ENCODE data around the gene TMEM167B. TPM values are rescaled to one million over a fixed set of nuclear protein-coding genes. Genes with fewer than 3 reads are reported as not detected.

Gene TMEM167B
- total and polyA plus RNA-seq, 2 of the 8 experiments (the other 6 are each of a cell fraction or from before 2014, with no cell fraction given) = 3.6 to 14.8 TPM

DNA sequence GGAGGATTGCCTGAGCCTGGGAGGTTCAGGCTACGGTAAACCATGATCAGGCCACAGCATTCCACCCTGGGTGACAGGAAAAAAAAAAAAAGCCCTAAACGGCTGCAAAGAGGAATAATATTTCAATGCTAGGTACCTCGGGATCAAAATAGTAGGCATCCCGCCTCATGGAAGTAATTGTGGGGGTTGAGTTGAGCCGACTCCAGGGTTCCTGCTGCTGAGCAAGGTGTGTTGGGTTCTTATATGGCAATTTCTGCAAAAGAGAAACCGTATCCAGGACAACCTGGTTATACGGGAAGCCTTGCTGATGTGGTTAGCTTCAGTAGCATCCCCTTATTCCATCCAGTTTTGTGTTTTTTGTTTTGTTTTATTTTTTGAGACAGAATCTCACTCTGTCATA lies 17.2 kb downstream of the TMEM167B start:
- Histone ChIP-seq H4K91ac (replicated peaks; ENCODE audit: insufficient read length, low read length) (no peak overlapping the region), H3K27ac (ENCODE audit: low read depth, low read length) (no peak overlapping the region), H4K20me1 (replicated peaks in 1 of 2; ENCODE audit: control insufficient read depth in 1 of 2, insufficient read depth in 2 of 2, low read length in 2 of 2) (no peaks in the 10 kb centered on the region), H2BK15ac (ENCODE audit: low read length) (no peak overlapping the region), H2AFZ (ENCODE audit: low read length) (no peak overlapping the region), H3K23ac (ENCODE audit: insufficient read length) (no peak overlapping the region), H3K79me1 (ENCODE audit: low read depth, low read length) (no peaks in the 10 kb centered on the region), H2BK20ac (ENCODE audit: low read length) (no peak overlapping the region), H3K18ac (ENCODE audit: extremely low read depth, low read length) (no peak overlapping the region), H3K4me3 (ENCODE audit: extremely low read depth in 1 of 4, insufficient read depth in 2 of 4, low read depth in 3 of 4, low read length in 4 of 4) (no peak overlapping the region), H3K4ac (replicated peaks; ENCODE audit: insufficient read length, low read depth, low read length) (no peak overlapping the region), H2BK120ac (replicated peaks; ENCODE audit: low read depth, low read length) (no peak overlapping the region), H3K9ac (replicated peaks in 1 of 4; ENCODE audit: extremely low read depth in 1 of 4, low read depth in 3 of 4, low read length in 3 of 4) (no peak overlapping the region), H3K14ac (ENCODE audit: insufficient read length) (no peak overlapping the region), H2BK5ac (ENCODE audit: low read depth, low read length) (no peak overlapping the region), H3K4me2 (ENCODE audit: insufficient read depth in 1 of 2, low read depth in 2 of 2, low read length in 2 of 2) (no peak overlapping the region), H2AK5ac (ENCODE audit: low read depth, low read length) (no peak overlapping the region), H3K23me2 (ENCODE audit: low read depth, low read length) (no peaks in the 10 kb centered on the region; the same call in 1 of the 2 replicates), H3K4me1 (replicated peaks in 1 of 4; ENCODE audit: control insufficient read depth in 3 of 4, insufficient read depth in 4 of 4, low read length in 3 of 4) (no peaks in the 10 kb centered on the region; a peak in 1 of 7 replicates), H2BK12ac (ENCODE audit: low read depth, low read length) (no peak overlapping the region), H3K9me3 (ENCODE audit: insufficient read depth in 2 of 2, low read depth in 1 of 2, low read length in 1 of 2) (no peaks in the 10 kb centered on the region), H3K79me2 (ENCODE audit: control insufficient read depth in 1 of 2, insufficient read depth in 2 of 2, low read length in 2 of 2) (no peaks in the 10 kb centered on the region), H4K5ac (ENCODE audit: insufficient read length, low read depth, low read length) (no peak overlapping the region), H3K56ac (replicated peaks; ENCODE audit: insufficient read length, low read depth, low read length) (no peak overlapping the region), H4K8ac (ENCODE audit: extremely low read depth, insufficient read depth, low read length) (no peak overlapping the region), H3K36me3 (ENCODE audit: control insufficient read depth in 2 of 4, insufficient read depth in 4 of 4, low read length in 3 of 4) (no peaks in the 10 kb centered on the region), H3K27me3 (replicated peaks in 1 of 4; ENCODE audit: control insufficient read depth in 3 of 4, extremely low read depth in 1 of 4, insufficient read depth in 3 of 4, low read length in 3 of 4) (peaks cover 0 to 11% (median 4%) of the 10 kb centered on the region in 4 experiments; a peak in 5 of 7 replicates)
- ChIA-PET CTCF (ENCODE audit: partially characterized antibody) (interaction anchor here (1.1 to 4.8 kb wide), 2 partner anchors 7 to 146 kb away, joined by 3 to 32 read pairs; no protein-coding TSS in a partner anchor), POLR2A (ENCODE audit: partially characterized antibody) (interaction anchor here (0.8 to 8.6 kb wide), 3 partner anchors 7 to 17 kb away, joined by 3 to 106 read pairs (median 6); partner anchors contain the start of gene TMEM167B)
- DNase-seq (ENCODE audit: low read depth in 1 of 2, low spot score in 2 of 2) = no peak
- TF ChIP-seq TCF12 (IDR thresholded peaks at IDR 0.05; ENCODE audit: low read depth, low read length) (no peak), SIN3A (conservative IDR thresholded peaks at IDR 0.05 in 1 of 2, IDR thresholded peaks at IDR 0.05 in 1 of 2; ENCODE audit: low read depth in 1 of 2, low read length in 2 of 2) (no peak), KDM4A (IDR thresholded peaks at IDR 0.05; ENCODE audit: low read depth, low read length, severe bottlenecking) (no peak), RFX5 (IDR thresholded peaks at IDR 0.05; ENCODE audit: borderline replicate concordance, low read depth, low read length) (no peak), CHD2 (IDR thresholded peaks at IDR 0.05; ENCODE audit: low read length) (no peak)
- WGBS, 2 experiments (ENCODE audit: extremely low coverage in 1 of 2, insufficient coverage in 1 of 2, insufficient read length in 1 of 2, insufficient replicate concordance in 2 of 2, low coverage in 1 of 2, low lambda C conversion rate in 2 of 2, missing lambda C conversion rate in 1 of 2) = 76% methylated on average over 7 of the region's 7 CpGs; no CpG with 5 or more reads in 1 of the 2 experiments
- FAIRE-seq = no peak

Measured in H1 (cell line).